Stimulated activated CD8-positive, alpha-beta memory T cell treated with anti-CD3 and anti-CD28 coated beads, Interleukin-12 subunit alpha, Interleukin-12 subunit beta, amount 100 ng/mL, for 4 hours (primary cell): ENCODE measurements around the gene SLX9.

Experiments
- DNase-seq: peaks from one replicate; pipeline ENCODE4 v3.0.0-alpha.2; 2020; ENCODE audit warnings: low read depth

SLX9 gene, protein sequence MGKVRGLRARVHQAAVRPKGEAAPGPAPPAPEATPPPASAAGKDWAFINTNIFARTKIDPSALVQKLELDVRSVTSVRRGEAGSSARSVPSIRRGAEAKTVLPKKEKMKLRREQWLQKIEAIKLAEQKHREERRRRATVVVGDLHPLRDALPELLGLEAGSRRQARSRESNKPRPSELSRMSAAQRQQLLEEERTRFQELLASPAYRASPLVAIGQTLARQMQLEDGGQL

DNA sequence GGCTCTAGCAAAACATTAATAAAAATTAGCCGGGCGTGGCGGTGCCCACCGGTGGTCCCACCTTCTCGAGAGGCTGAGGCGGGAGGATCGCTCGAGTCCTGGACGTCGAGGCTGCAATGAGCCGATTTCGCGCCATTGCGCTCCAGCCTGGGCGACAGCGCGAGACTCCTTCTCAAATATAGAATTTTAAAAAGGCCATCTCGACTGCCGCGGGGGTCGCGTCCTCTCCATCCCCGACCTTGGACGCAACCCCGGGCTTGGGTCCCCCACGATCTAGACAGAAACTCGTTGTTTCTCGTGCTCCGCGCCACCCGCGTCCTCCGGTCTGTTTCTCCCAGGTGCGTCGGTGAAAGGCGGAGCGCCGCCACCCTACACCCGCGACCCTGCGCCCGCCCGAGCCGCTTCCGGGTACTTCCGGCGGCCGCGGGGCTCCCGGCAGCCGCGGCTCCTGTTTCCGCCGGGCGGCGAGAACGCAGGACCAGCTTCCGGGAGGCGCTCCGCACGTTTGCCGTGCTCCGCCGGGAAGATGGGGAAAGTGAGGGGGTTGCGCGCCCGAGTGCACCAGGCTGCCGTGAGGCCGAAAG lies at the start of gene SLX9:
TSS of gene SLX9 (plus strand) at position 498 of the 584 bp plus-strand sequence. CDS start at position 527, 29 bp downstream.
- DNase-seq: peak; percentile 72

DNA sequence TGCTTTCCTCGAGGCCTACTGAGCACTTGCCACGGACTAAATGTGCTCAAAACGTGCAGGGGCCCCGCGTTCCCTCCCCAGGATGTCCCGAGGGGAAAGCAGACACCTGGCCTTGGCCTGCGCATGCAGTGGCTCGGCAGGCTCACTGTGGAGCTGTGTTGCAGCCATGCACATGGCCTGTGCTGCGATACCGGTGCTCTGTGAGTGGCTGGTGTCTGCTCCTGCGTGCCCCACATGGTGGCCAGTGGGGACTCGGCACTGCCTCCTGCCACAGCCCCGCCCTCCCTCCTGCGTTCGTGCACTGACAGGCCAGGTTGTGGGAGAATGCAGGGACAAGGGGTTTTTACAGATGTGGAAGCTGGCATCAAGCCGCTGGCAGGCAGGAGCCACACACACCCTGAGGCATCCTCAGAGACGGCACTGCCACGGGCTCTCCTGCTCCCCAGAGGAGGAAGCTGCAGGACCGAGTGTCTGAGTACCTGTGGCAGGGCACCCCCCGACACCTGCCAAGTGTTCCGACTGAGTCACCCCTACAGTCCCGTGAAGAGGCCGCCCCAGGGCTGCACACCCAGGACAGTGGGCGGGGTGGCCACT lies 49.4 kb upstream of the SLX9 start:
- no peak for DNase-seq

DNA sequence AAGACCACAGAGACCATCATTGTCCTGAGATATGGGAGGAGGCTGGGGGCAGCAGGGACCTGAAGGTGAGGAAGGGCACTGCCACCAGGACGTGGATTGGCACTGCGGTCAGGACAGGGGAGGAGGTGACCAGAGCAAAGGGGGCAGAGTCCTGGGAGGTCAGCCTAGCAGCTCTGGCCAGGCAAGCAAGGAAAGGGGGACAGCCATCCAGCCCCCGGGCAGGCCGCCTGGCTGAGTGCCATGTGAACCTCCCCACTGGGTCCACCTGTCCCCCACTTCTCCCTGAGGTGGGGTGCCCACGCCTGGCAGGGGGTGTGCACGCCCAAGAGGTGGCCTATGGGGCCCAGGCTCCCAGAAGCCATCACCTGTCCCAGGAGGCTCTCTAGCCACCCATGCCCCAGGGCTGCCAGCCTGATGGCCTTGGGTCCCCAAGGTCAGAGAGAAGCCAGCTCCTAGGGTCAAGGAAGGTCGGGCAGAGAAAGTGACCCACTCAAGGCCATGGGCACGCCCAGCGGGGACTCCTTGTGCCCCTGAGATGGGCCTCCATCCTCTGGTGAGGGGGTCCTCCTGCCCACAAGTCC lies 48.8 kb upstream of the SLX9 start:
- DNase-seq: no peak

DNA sequence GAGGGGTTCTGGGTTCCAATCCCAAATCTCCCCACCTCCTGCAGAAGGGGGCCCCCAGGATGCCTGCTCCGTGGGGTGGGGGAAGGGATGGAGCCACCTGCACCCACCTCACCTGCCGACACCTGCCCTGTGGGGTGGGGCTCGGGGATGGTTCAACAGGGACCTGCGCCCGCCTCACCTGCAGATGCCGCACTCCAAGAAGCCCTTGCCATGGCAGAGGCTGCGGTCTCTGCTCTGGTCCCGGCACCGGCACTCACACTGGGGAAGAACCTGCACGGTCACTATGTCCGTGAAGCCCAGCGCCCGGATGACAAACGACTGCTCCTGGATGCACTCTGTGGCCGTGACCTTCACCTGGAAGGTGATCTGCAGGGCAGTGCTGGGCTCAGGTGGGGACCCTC lies 48.2 kb upstream of the SLX9 start:
- DNase-seq: no peak

DNA sequence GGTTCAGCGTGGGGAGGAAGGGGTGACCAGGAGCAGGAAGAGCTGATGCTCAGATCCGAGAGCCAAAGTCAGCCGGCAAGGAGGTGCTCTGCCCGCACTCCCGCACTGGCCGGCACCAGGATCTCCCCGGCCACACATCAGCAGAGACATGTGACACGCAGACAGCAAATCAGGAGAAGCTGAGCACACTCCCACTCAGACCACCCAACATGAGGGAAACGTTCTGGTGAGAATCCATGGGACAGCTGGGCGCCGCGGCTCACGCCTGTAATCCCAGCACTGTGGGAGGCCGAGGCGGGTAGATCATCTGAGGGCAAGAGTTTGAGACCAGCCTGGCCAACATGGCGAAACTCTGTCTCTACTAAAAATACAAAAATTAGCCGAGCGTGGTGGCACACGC lies 47.7 kb upstream of the SLX9 start:
- DNase-seq: no peak

DNA sequence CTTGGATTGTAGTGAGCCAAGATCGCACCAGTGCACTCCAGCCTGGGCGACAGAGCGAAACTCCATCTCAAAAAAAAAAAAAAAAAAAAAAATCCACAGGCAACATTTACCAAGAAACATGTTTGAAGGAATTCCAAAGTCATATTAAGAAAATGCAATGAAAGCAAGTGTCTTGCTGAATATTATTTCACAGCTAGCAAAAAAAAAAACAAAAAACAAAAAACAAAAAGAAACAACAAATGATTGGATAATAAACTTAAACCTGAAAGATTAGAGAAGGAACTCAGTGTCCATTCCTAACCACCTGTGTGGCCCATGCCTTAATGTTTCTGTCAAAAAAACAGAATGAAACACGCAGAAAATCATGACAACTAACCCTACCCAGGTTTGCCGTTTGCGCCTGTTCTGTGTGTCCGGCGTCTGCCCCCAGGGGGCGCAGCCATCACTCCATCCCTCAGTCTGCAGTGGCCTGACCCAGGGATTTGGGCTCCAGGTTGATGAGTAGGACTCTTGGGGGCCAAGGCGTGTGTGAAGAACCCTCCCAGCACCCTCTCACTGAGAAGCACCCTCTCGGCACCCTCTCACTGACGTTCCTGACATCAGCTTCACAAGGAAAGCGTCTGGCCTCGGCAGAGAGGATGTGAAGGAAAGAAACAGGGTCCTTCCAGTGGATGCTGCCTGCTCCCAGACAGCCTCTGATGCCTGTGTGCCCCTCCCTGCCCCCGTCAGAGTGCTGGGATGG lies 47.1 kb upstream of the SLX9 start:
- peak; percentile 63 for DNase-seq

DNA sequence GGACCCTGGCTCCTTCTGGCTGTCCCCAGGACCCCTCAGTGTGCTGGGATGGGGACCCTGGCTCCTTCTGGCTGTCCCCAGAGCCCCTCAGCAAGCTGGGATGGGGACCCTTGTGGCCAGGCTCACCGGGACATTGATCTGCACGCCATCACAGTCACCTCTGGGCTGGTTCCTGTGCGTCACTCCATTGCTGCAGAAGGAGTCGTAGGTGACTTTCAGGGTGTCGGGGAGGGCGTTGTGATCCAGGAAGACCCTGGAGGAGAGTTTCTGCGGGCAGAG lies 46.6 kb upstream of the SLX9 start:
- no peak for DNase-seq

DNA sequence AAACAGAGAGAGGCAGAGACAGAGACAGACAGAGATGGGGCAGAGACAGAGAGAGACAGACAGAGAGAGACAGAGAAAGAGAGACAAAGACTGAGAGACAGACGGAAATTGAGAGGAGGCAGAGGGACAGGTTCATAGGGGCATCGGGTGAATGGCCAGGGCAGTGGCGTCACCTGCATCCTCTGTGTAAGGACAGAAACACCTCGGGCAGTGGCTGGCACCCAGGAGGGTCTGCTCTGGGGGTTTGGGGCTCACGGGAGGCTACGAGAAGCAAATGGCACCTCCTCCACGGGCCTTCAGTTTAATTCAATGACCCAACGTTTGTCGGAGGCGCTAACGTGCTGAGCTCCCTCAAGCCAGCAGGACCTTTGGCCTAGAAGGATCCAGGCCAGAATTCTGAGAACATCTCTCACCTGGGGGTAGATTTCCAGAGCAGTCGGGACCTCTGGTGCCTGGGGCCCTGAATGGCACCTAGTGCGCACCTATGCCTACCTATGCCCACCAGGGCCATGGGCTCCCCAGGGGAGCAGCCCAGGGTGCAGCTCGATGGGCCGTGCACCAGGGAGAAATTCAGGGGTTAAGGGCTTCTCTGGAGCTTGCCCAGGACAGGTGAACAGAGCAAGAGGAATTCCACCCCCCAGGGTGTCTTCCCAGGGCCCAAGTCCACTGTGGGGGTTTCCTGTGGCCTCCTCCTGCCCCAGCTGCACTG lies 45.7 kb upstream of the SLX9 start:
- DNase-seq: no peak

DNA sequence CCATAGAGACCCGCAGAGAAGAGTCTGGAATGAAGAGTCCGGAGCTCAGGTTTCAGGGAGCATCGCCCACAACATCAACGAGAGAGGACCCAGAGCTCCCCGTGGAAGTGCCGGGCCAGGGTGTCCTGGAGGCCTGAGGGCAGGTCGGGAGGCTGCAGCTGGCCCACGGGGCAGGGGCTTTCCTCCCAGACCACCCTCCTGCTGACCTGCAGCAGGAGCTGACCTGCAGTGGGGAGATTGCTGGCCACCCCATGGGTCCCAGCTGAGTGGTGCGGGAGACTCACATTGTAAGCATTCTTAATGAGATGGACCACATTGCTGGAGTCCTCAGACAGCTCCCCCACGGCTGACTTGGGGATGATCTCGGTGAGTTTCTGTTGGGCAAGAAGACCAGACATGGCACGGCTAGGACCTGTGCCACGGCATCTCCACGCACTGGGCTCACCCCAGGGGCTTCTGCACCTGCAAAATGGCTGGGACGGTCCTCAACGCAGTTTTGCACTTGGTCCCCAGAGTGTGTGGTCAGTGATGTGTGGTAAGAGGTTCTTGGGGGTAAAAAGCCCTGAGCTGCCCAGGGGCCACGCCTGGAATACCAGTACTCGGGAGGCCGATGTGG lies 45.0 kb upstream of the SLX9 start:
- no peak for DNase-seq

DNA sequence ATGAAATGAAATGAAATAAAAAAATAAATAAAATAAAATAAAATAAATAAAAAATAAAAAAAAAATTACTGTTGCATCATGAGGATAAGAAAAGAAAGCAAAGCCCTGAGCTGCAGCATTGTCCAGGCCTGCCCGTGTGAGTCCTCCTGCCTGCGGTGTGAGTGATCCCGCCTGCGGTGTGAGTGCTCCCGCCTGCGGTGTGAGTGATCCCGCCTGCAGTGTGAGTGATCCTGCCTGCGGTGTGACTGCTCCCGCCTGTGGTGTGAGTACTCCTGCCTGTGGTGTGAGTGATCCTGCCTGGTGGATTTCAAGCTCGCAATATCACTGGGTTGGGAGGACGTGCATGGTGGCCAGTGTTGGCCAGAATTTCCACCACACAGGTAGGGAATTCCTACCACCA lies 44.0 kb upstream of the SLX9 start:
- no peak for DNase-seq

DNA sequence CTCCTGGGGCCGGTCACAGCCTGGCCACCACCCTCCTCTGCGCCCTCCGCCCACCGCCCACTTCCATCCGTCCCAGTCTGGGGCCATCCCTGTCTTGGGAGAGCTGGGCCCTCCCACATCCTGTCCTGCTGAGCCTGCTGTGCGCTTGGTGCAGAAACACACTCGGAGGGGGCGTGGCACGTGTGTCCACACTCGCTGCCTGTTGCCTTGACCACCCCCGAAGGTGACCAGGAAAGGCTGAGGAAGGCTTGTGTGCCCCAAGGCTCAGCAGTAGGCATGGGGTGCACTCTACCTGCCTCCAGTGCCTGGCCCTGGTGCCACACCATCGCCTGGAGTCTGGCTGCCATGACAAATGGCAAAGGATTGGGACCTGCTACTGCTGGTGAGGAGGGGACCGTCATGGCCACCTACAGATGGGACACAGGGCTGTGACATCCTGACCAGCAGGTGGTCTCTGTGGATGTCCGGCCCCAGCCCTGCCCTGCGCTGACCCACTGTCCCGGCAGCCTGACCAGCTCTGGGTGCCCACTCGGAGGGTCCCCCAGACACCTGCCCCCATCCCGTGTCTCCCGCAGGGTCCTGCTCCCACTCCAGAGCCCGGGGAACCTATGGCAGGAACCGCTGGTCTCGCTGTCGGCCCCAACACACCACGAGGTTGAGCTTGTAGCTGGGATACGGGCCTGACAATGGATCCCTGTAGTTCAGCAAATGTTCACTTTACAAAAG lies 43.1 kb upstream of the SLX9 start:
- DNase-seq: no peak

DNA sequence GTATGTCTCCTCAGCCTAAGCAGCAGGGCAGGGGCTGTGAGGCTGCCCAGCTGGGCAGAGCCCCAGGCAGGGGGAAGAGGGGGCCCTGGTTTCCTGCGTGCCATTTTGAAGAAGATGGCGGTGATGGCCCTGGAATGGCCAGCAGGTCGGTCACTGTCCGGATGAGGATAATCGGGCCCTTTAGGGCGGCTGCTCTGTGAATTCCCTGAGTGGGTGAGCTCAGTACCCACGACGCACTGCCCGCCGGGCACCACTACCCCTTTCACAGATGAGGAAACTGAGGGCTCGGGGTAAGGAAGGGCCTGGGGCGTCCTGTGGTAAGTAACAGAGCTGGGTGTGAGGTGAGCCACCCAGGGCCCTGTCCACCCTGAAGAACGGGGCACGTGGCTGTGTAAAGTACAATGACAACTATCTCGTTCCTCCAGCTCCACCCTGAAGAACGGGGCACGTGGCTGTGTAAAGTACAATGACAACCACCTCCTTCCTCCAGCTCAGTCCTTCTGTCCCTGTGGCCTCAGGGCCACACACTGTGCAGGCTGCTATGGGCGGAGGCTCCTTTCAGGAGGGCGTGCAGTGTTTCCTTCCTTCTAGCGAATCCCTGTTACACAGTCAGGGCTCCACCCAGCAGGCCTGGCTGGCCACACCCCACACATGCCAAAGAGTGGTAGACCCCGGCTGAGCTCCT lies 42.4 kb upstream of the SLX9 start:
- no peak for DNase-seq

DNA sequence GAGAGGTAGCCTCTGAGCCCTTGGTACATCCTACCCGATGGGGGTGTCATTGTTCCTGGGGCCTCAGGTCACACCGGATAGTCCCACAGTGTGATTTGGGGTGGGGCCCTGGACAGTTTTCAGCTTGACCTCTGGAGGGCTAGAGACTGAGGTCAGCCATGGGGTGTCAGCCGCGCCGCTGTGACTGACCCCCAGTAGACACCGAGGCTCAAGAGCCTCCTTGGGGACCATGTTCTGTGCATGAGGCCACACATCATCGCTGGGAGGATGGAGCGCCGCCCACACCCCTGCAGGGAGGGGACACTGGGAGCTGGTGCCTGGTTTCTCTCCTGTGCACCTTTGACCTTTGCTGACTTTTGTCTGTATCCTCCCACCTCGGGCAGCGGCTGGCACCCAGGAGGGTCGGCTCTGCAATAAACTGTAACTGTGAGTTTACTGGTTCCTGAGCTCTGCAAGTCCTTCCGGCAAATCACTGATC lies 41.8 kb upstream of the SLX9 start:
- no peak for DNase-seq

DNA sequence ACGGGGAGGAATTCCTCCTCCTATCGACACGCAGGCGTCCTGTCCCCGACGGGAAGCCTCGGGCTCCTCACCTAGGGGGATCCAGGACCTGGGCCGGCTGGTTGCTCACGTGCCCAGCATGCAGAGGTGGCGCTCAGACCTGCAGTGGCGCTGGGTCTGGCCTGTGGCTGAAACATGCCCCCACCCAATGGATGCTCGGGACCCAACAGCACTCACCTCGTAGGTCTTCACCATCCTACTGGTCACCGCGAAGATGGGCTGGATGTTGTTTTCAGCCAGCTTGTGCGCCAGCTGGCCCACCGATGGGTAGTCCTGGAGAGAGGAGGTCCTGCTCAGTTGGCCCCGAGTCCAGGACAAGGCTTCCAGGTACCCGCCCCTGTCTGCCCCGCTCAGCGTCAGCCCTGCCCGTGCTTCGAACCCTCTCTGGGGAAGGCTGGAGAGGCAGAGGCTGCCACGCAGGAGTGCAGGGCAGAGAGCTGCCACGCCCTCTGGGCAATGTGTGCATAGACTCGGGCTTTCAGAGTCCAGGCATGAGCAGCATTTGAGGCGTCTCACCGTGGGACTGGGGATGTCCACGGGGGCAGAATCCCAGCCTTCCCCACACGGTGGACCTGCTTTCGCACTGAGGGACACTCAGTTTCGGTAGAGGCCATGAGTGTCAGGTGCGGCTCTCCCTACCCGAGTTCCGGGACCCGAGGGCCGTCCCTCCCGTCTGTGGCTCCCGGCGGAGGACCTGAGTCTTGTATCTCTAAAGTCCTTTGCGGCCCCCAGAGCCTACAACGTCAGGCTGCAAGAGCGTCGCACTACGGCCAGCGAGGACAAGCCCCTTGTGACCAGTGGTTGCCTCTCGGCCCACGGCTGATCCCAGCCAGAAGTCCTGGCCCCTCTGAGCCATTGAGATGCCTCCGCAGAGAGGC lies 40.7 kb upstream of the SLX9 start:
- no peak for DNase-seq

DNA sequence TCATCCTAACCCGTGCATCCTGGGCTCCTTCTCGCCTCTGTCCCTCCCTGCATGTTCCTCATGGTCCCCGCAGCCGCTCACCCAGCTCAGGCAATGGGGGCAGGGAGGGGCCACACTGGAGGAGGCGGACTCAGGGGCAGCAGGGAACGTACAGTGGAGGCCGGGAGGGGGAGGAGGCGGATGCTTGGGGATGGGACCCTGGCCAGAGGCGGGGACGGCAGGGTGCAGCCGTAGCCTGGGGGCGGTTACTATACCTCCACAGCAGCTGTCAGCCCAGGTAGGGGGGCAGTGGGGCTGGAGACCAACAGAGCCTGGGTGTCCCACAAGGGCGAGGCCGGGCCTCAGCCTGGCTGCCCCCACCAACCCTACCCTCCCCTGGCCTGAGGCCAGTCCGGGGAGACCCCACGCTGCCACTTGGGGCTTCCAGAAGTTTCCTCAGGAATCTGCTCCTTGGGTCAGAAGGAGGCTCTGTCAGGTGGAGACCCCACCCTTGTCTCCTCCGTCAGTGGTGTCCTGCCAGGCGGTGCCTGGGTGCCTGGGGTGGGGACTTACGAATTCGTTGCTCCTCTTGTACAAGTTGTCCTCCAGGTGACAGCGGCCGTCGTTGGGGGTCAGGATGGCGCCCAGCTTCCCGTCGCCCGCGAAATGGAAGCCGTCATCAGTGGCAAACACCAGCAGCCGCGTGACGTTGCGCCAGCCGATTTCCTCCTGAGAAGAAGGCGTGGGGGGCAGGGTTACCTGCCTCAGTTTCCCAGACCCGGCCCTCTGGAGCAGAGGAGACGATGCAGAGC lies 39.9 kb upstream of the SLX9 start:
- no peak for DNase-seq

DNA sequence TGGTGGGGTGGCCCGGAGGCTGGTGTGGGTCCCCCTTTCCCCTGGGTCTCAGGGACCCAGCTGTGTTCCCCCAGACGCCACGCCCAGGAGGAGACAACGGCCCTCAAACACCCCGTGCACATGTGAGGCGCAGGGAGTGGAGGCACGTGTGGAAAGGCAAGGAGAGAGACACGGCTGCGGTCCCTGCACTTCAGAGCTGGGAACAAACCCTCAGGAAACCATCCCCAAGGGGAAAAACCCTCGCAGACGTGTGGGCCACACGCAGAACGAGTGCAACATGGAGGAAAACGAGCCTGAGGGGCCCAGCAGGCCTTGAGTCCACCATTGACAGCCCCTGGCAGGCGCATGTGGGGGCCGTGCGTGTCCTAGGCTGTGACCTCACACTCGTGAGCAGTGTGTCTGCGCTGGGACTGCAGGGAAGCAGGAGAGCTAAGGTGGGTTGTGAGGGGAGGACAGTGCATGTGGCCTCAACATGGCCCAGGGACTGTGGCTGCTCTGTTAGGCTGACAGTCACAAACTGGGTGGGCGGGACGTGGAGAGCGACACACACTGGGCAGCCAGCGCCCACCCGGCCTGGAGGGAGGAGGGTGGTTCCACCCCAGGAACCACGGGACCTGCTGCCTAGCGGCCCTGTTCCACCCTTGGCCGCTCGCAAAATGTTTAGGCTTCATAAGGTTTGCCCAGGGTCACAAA lies 39.1 kb upstream of the SLX9 start:
- DNase-seq: no peak

DNA sequence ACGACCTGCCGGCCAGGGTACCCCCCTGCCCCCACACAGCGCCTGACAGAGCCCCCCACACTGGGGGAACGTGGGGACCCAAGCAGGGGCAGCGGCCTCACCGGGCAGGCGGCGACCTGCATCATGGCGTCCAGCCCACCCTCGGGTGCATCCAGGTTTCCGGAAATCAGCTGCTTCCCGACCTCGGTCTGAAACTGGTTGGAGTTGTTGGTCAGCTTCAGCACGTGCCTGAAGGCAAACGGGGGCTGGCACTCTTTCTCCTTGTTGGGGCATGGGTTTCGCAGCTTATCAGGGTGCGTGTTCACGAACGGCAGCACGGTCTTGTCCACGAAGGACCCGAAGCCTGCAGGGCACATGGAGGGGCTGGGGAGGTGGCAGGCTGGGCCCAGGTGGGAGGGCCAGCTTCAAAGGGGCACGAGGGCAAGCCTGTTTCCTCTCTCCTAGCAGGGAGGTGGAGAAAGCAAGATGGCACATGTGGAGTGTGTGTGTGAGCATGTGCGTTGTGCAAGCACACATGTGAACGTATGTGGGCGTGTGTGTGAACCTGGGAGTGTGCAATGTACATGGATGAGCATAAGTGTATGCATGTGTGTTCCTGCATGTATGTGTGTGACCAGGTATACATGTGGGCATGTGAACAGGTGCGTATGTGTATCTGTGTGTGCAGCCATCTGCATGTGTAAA lies 38.3 kb upstream of the SLX9 start:
- DNase-seq: no peak
